Mucosa of gallbladder (tissue), 1 donor: Measurements from ENCODE around the gene SLCO4A1. TPM values are rescaled to one million over a fixed set of nuclear protein-coding genes. Genes with fewer than 3 reads are reported as not detected.

Source experiments
- DNase-seq: peaks from one replicate; pipeline ENCODE4 v3.0.0-alpha.2; 2020; ENCODE audit warnings: low spot score
- total RNA-seq: library from RNA; stranded (reverse); gene quantifications from one replicate; pipeline ENCODE4 v1.2.1, GENCODE V29; 2021
- donor health status: DM: no; HTN: no; CAD: no.

Gene SLCO4A1, protein sequence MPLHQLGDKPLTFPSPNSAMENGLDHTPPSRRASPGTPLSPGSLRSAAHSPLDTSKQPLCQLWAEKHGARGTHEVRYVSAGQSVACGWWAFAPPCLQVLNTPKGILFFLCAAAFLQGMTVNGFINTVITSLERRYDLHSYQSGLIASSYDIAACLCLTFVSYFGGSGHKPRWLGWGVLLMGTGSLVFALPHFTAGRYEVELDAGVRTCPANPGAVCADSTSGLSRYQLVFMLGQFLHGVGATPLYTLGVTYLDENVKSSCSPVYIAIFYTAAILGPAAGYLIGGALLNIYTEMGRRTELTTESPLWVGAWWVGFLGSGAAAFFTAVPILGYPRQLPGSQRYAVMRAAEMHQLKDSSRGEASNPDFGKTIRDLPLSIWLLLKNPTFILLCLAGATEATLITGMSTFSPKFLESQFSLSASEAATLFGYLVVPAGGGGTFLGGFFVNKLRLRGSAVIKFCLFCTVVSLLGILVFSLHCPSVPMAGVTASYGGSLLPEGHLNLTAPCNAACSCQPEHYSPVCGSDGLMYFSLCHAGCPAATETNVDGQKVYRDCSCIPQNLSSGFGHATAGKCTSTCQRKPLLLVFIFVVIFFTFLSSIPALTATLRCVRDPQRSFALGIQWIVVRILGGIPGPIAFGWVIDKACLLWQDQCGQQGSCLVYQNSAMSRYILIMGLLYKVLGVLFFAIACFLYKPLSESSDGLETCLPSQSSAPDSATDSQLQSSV
- total RNA-seq: 5.9 TPM

DNA sequence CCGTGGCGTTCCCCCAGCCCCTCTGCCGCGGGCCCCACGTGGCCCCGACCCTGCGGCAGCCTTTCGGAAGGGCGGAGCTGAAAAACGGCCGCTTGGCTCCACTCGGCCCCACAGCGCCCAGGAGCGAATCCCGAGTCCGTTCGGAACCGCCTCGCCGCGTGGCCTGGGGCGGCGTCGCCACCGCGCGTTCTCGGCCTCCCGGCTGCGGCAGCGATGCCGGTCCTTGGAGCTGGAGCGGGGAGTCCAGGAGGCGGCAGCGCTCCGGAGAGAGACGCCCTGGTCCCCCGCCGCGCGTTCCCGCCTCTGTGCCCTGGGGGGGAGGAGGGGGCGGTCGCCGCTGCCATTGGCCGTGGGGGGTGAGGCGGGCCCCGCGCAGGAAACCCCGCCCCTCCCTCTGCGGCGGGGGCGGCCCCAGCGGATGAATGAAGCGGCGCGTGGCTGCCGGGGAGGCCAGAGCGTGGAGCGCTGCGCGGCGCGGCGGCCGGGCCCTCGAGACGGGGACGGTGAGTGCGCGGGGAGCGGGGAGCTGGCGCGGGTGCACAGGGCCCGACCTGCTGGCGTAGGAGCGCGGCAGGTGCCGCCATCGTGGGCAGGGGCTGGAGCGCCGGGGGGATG, at the start of gene SLCO4A1:
Gene SLCO4A1, plus strand, starts transcription at position 453 of the 615 bp plus-strand sequence. CDS start 13,952 bp downstream, outside the sequence.
- peak; percentile 72 for DNase-seq

DNA sequence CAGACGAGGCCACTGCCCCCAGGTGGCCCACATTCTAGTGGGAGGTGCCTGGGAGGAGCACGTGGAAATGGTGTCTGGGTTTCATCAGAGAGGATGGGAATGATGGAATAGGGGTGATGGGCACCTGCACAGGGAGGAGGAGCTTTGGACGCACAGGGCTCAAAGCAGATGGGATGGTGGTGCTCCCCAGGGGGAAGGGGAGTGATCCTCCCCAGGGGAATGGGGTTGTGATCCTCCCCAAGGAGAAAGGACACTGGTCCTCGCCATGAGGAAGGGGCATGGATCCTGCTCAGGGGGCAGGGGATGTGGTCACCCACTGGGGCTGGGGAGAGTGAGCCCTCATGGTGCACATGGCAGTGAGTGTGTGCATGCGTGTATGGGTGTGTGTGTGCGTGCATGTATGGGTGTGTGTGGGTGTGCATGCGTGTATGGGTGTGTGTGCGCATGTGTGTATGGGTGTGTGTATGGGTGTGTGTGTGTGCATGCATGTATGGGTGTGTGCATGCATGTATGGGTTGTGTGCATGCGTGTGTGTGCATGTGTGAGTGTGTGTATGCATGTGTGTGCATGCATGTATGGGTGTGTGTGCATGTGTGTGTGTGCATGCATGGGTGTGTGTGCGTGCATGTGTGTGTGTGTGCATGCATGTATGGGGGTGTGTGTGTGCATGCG, 49.7 kb upstream of the SLCO4A1 start:
- DNase-seq: no peak

DNA sequence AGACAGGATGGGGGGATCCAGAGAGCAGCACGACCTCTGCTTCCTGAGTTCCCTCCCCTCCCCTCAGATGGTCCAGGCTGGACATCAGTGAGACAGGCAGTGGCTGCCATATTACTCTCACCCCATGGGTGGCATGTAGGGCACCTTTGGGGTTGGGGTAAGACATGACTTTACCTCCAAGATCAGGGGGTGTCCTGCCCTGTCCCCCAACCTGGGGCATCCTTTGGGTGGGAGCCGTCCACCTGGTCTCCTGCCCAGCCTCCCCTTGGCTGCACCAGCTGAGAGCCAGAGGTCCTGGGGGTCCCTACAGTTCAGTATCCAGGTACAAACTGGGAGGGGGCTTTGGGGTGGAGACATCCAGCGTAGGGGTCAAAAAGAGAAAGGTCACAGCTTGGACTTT, 48.7 kb upstream of the SLCO4A1 start:
- DNase-seq: no peak

DNA sequence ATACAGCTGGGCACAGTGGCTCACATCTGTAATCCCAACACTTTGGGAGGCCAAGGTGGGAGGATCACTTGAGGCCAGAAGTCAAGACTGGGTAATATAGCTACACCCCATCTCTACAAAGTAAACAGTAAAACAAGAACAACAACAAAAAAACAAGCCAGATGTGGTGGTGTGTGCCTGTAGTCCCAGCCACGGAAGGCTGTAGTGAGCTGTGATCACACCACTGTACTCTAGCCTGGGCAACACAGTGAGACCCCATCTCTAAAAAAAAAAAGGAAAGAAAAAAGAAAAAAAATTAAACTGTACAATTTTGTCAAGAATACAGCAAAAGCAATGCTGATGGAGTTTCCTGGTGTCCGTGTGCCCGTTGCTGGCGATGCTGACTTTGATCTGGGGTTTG, 47.2 kb upstream of the SLCO4A1 start:
- no peak for DNase-seq

DNA sequence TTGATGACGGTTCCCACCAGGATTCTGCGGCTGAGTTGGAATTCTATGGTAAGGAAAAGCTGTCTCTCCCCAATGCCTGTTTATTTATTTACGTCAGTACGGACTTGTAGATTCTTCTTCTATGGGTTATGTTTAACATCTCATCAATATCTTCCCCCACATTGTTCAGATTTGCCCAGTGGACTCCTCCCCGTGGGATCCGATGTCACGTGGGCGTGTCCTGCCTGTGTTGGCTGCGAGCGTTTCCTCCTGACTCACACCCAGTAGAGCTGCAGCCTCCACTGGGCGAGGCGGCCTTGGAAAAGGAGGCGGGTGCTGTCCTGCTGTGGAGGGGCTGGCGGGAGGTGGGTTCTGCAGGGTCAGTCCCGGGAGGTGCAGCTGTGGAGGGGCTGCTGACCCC, 46.8 kb upstream of the SLCO4A1 start:
- peak; percentile 77 for DNase-seq

DNA sequence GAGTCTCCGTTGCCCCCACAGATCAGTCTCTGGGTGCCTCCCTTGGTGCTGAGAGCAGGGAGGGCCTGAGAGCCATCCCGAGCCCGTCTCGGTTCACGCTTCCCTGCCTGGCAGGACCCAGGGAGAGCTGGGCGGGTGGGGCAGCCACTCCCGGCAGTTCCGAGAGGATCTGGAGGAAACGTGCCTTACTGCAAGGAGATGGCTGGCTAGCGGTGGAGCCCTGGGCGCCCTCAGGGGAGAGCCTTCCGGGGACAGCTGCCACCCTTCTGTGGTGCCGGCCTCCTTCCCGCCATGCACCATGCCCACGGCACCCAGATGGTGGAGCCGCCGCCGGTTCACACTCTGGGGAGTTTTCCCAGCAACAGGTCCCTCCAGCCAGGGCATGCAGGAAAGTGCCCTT, 45.8 kb upstream of the SLCO4A1 start:
- no peak for DNase-seq

DNA sequence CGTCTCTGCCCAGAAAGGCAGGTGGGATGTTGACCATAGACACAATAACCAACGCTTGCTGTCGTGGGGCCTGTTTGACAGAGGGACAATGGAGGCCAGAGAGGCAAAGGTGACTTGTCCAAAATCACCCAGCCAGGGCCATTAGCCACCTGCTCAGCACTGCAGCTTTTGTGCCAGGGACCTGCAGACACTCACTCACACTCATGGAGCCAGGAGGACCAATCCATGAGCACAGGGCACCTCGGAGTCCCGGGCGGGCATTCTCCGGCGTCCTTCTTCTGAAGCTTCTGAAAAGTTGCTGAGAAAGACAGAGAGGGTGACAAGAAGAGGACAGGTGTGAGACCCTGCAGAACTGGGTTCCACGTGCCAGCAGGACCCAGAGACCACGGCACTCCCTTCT, 45.4 kb upstream of the SLCO4A1 start:
- no peak for DNase-seq

DNA sequence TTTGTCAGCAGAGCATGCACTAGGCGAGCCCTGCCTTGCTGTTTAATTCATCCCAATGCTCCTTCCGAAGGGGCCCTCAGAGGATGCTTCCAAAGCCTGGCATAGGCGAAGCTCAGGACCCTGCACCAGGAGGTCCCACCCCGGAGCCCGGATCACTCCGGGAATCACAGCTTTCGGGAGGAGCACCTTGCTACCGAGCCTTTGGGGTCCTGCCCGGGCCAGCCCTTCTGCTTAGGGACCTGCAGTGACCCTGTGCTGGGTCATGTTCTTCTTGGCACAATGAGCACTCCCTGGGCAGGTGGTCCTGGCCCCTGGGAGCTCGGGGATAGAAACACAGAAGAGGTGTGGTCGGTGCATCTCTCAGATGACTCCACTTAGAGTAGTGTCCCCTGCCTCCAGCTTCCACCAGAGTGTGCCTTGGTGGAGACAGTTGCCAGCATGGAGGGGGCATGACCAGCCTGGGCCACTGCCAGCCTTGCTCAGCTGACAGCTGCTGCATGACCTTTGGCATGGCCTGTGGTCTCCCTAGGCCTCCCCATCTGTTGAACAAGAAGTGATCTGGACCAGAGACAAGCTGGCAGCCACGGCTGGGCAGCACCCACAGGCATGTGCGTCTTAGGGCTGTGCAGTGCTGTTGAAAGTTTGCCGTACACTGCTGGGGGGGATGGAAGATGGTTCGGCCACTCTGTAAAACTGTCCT, 44.7 kb upstream of the SLCO4A1 start:
- no peak for DNase-seq

DNA sequence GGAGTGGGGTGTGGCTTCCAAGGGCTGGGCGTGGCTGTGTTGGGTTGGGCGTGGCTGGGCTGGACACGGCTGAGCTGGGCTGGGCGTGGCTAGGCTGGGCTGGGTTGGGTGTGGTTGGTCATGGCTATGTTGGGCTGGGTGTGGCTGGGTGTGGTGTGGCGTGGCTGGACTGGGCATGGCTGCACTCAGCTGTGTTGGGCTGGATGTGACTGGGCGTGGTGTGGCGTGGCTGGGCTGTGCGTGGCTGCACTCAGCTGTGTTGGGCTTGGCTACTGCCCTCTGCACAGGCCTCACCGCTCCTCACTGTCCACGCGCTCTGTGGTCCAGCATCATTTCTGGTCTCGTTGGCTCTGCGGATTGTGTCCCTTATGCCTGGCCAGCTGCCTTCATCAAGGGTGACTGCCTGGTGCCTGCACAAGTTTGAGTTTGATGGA, 43.5 kb upstream of the SLCO4A1 start:
- DNase-seq: no peak

DNA sequence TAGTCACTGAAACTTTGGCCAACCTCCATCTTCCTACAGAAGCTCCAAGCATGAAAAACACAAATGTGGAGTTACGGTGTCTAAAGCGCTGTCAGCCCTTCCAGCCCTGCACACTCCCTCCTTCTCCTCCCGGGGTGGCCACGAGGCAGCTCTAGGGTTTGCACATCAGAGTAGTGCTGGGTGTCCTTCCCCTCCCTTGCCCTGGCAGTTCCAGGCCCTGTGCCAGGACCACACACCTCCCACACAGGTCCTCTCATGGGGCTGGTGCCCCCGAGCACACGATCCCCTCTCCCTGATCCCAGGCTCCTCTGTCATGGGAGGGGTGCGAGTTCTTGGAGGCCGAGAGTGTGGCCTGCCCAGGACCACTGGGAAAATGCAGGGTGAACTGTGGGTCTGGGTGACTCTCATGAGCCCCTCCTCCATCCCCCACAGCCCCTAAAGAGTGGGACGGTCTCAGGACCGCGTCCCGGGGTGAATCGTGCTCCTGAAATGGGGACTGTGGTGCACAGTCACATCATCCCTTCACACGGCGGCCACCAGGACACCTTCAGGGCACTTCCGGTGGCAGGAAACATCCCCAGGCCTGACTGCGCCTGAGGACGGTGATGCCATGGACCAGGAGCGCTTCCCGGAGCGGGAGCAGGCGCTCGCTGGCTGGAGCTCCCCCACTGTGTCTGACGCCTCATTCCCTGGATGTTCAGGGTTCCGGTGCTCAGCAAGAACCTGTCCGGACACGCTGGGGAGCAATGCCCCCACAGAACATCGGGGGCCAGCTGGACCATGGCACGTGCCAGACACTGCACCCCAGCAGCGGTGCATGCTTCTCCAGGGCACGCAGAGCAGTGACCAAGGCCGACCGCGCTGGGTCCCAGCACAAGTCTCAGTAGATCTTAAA, 42.8 kb upstream of the SLCO4A1 start:
- DNase-seq: no peak

DNA sequence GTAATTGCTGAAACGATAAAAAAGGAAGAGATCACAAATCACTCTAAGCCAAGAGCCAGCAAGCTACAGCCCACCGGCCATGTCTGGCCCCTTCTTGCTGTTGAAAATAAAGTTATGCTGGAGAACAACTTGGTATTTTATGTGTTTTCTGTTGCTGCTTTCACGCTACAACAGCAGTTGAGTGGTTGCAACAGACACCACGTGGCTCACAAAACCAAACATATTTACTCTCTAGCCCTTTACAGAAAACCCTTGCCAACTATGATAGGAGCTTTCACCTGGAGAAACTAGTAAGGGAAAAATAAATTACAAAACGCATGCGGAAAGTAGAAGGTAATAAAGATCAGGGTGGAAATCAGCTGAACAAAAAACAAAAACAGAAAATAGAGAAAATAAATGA, 41.1 kb upstream of the SLCO4A1 start:
- no peak for DNase-seq

DNA sequence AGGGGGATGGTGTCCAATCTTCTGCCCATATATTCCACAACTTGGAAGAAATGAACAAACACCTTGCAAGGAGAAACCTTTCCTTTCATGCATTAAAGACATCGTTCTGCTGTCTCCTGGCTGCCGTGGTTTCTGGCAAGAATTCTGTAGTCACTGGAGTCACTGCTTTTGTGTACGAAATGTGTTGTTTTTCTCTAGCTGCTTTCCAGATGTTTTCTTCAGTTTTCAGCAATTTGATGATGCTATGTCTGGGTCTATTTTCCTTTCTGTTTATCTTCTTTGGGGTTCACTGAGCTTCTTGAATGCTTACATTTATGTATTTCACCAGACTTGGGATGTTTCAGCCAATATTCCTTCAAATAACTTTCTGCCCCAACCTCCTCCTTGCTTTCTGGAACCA, 40.6 kb upstream of the SLCO4A1 start:
- DNase-seq: no peak

DNA sequence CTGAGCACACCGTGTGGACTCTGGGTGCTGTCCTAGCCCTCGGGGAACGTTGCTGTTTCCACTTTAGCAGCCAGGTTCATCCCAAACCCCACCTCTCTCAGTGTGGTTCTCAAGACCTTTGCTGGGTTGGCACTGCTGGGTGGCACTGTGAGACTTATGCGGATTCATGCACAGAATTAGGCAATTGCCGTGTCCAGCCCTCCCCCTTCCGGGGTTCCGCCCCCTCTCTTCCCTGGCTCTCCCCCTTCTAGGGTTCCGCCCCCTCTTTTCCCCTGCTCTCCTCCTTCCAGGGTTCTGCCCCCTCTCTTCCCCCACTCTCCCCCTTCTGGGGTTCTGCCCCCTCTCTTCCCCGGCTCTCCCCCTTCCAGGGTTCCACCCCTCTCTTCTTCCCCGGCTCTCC, 39.8 kb upstream of the SLCO4A1 start:
- no peak for DNase-seq

DNA sequence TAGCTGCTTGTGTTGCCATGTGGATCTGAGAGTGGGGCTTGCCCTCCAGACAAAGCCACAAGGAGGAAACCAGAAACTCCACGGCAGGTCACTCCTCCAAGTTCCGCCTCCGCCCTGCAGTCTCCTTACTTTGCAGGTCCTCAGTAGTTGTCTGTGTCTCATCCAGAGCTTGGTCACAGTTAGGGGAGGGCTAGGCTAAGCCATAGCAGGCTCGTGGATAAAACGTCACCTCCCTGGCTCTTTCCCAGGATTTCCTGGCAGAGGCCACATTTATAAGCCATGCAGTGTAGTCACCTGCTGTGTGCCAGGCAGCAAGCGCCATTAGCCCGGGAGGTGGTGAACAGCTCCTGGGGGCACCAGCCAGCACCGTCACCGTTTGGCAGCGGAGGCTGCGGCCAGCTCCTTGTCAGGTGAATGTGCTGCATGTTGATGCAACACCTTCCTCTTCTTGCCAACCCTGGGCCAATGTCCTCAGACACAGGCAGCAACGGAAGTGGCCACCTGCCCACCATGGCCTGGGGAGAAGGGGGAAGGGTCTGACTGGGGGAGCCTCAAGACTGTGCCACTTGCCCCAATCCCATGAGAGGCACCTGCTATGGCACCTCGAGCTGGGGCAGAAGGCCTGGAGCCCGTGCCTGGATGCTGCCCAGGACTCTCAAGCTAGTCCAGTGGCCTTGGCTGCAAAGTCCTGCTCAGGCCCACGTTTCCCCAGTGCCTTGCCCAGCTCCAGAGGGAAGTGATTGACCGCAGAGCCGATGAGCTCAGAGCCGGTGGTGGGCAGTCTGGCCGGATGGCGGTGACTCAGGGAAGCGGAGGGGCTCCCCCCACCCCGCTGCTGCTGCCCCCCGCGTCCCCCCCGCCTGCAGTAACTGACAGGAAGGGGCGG, 39.0 kb upstream of the SLCO4A1 start:
- DNase-seq: peak; percentile 59

DNA sequence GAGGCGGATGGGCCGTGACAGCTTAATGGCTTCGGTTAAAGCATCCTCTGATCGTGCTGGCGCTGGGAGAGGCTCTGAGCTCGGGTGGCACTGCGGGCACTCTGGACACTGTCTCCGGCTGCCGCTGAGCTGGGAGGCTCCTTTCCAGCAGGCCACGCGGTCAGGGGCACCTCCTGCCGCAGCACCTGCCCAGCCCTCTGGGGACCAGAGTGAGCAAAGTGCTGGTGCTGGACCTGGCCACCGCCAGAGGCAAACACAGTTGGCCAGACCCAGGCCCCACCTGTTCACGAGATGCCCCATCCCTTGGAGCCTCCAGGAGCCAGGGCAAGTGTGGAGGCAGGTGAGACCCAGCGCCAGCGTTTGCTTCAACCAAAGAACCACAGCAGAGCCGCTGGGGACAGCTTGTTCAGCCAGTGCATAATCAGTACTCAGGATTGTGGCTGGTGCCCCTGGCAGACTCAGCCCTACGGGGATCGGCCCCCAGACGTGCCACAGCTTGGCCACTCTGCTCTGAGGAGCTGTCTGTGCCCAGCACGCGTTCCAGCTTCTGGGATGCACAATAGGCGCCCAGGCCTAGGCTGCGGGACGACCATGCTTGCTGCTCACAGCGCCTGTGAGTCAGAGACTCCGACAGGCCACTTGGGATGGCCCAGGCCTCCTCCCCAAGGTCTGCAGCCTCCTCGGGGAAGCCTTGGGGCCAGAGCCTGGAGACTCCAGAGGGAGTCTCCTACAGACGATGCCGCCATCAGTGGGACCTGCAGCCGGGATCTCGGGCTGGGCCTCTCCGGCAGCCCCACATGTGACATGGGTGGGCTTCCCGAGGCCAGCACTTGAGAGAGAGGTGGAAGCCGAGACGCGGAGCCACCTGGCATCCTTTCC, 38.2 kb upstream of the SLCO4A1 start:
- no peak for DNase-seq

DNA sequence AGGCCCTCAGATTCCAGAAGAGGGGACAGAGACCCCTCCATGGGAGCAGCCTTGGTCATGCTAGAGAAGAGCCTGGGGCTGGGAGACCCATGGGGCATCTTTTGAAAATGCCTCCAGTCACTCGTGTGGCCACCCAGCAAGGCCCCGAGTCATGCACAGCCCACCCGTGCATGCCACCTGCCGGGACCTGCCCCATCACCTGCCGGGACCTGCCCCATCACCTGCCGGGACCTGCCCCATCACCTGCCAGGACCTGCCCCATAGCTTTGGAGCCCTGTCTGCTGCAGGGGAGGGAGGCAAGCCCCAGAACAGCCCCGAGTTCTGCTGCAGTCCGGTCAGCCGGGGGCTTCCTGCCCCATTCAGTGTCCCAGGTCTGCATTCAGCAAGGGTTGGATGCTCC, 37.5 kb upstream of the SLCO4A1 start:
- no peak for DNase-seq

DNA sequence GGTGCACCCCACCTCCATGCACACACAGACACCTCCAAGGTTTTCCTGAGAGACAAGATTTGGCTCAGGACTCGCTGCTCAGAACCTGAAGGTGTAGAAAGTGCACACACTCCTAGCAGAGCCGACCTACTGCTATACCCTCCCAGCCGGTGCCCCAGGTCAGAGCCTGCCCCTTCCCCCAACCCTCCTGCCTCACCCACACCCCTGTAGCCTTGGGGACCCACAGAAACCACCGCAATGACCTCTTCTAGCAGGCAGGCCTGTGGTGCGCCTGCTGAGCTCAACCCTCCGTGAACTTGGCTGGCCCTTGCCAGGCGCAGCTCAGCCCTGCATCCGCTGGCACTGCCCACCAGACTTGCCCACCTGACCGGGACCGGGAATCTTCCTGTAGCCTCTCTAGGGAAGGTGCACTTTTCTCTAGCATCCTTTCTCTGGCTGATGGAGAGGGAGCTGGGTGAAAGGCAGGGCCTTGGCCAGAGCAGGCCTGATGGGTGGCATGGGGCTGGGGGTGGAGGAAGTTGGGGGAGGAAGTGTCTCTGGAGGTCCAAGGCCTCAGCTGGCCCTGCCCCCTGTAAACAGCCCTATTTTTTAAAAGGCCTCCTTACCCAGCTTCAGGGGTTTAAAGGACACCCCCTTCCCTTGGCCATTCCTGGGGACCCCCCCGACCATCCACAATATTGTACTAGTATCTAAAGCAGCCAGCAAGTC, 36.9 kb upstream of the SLCO4A1 start:
- no peak for DNase-seq

DNA sequence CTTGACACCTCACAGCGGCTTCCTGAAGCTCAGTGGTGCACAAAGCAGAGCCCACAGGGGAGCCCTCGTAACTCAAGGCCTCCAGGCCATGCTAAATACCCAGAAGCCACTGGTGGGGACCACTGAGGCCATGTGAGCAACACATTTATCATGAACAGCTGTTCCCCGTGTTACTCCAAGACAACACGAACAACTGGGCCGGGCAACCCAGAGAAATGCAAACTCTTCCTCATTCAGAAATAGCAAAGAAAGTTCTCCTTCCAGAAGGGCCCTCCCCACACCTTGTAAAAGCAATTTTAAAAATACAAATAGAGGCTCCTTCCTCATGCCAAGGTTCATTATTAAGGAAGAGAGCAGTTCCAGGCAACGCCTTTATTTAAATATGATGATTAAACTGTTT, 36.3 kb upstream of the SLCO4A1 start:
- DNase-seq: no peak
